DMS 273 (cell line): ENCODE measurements around the gene PIEZO1.

Experiments used
- DNase-seq: peaks from one replicate; lab custom pipeline; 2025; ENCODE audit not compliant: unreplicated experiment; lab: John Stamatoyannopoulos, UW

PIEZO1 gene

GRCh38 chr16:88738151-88739084 is 46.6 kb downstream of the PIEZO1 start:
- peak; percentile 49 for DNase-seq

- peak; percentile 87 for DNase-seq
These were observed 47.5 kb downstream of the PIEZO1 start for GRCh38 chr16:88737298-88738150.

DNA sequence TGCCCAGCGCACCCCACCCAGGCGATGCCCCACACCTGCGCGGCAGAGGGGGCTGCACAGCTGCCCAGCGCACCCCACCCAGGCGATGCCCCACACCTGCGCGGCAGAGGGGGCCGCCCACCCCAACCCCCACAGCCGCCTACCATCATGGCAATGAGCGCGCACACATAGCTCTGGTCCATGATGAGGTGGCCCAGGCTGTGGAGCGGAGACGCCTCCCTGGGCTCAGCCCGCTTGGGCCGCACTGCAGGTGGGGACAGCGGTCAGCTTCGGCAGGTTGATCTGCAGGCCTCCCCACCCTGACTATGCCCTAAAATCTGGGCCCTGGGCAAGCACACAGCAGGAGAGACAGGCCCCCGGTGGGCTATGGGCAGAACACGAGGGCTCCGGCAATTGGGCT is 48.5 kb downstream of the PIEZO1 start:
- no peak for DNase-seq

GRCh38 chr16:88736088-88736487 is 48.9 kb downstream of the PIEZO1 start:
- DNase-seq: no peak

- no peak for DNase-seq
These were observed 49.4 kb downstream of the PIEZO1 start for GRCh38 chr16:88735616-88736015.

DNA sequence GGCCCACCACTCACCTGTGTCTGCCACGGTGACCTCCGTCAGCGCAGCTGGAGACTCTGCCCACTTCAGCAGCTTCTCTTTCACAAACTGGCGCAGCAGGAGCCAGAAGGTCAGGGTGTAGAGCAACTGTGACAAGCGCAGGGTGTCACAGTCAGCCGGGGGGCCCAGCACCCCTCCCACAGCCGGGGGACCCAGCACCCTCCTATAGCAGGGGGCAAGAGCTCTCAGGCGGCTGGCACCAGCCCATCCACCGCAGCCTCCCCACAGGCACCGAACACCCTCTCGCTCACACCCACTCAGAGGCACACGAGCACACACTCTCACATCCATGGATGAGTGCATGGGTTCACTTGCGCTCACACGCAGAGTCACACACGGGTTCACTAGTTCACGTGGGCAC is 49.9 kb downstream of the PIEZO1 start:
- DNase-seq: no peak

DNA sequence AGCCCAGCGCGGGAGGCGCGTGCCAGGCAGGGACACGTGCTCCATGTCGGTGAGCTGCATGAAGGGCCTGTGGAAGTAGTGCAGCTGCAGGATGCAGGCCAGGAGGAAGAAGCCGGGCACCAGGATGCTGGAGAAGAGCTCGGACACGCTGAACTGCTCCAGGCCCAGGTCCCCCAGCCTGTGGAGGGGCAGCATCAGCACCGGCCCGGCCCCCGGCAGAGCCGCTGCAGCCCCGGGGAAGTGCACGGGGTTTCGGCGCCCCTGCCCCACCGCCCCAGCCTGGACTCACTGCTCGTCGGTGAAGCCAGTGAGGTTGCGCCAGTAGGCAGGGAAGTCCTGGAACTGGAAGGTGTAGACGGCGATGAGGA is 50.7 kb downstream of the PIEZO1 start:
- DNase-seq: no peak

- no peak for DNase-seq
These were observed 51.2 kb downstream of the PIEZO1 start for GRCh38 chr16:88733630-88734360.

DNA sequence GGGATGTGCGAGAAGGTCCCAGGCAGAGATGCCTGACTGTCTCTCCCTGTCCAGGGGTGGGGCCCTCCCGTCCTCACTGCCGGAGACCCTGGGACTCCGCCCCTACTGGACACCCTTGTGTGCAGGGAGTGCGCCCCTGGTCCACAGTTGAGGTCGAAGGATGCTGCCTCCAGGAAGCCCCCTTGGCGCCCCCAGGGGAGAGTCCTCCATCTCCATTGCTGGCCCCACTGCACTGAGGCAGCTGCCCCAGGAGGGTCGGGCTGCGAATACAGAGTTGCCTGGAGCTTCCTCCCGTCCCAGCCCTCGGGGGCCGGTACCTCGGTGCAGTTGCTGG is 52.1 kb downstream of the PIEZO1 start:
- no peak for DNase-seq

GRCh38 chr16:88732172-88732960 is 52.7 kb downstream of the PIEZO1 start:
- DNase-seq: peak; percentile 95

DNA sequence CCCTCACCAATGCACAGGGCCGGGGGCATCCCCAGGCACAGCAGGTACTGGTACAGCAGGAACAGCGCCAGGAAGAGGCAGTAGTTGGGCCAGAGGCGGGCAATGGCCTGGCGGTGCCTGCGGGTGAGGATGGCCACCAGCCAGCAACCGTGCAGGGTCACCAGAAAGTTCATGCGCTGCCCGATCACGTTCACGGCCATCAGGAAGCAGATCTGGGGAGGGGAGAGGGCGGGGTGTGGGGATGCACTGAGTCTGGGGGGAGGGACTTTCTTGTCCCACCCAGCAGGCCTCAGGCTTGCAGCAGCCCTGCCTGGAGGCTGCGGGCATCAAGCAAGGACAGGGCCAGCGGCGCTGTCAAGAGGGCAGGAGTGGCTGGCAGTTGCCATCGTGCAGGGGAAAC is 53.3 kb downstream of the PIEZO1 start:
- peak; percentile 83 for DNase-seq

GRCh38 chr16:88730632-88731607 is 54.1 kb downstream of the PIEZO1 start:
- peak; percentile 35 for DNase-seq

- peak; percentile 94 for DNase-seq
These were observed 57.1 kb downstream of the PIEZO1 start for GRCh38 chr16:88727871-88728270.

- no peak for DNase-seq
These were observed 58.0 kb downstream of the PIEZO1 start for GRCh38 chr16:88726981-88727380.

- no peak for DNase-seq
These were observed 58.6 kb downstream of the PIEZO1 start for GRCh38 chr16:88726408-88726749.

DNA sequence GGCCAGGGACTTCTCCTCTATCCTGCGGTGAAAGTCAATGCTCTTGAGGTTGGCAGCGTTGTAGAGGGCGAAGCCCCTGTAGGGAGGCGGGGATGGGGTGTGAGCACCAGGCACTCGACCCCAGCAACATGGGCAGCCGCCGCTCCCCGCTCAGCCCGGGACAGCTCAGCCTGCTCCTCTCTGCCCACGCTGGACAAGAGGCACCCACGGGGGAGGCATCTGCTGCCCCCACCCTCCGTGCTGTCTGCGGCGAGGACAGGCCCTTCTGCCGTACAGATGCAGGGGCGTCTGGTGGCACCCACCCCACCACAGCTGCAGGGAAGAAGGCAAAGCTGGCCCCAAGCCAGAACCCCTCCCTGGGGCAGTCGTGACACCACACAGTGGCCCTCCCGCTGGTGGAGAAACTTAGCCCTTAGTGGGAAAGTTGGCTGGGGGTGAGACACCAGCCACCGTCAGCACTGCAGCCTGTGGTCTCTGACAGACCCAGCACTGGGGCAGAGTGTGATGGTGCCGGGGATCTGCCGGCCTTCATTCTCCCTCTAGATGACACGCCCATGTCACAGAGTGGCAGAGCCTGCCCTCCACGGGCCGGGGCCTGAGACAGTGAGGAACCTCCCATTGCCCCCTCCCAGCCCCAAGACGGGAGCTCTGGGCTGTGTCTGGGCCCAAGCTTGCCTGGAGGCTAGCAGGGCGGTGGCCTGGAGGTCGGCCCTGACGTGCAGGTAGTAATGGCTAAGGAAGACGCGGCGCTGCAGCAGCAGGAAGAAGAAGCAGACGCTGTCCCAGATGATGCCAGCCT is 59.2 kb downstream of the PIEZO1 start:
- no peak for DNase-seq

GRCh38 chr16:88724855-88725555 is 60.0 kb downstream of the PIEZO1 start:
- DNase-seq: no peak

DNA sequence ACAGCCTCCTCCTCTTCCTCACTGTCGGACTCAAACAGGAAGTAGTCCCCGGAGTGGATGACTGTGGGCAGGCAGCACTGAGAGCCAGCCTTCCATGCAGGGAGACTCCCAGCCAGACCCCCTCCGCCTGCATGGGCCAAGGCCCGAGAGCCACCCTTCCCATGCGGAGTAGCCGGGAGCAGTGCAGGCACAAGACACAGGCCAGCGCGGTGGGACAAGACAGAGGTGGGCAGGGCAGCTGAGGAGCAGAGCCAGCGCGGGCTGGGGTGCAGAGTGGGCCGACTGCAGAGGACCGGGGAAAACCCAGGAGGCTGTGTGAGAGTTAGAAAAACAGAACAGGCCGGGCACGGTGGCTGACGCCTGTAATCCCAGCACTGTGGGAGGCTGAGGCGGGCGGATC is 61.1 kb downstream of the PIEZO1 start:
- DNase-seq: no peak
